Measurements from ENCODE around the gene TNFRSF1B.

The TNFRSF1B gene

DNA sequence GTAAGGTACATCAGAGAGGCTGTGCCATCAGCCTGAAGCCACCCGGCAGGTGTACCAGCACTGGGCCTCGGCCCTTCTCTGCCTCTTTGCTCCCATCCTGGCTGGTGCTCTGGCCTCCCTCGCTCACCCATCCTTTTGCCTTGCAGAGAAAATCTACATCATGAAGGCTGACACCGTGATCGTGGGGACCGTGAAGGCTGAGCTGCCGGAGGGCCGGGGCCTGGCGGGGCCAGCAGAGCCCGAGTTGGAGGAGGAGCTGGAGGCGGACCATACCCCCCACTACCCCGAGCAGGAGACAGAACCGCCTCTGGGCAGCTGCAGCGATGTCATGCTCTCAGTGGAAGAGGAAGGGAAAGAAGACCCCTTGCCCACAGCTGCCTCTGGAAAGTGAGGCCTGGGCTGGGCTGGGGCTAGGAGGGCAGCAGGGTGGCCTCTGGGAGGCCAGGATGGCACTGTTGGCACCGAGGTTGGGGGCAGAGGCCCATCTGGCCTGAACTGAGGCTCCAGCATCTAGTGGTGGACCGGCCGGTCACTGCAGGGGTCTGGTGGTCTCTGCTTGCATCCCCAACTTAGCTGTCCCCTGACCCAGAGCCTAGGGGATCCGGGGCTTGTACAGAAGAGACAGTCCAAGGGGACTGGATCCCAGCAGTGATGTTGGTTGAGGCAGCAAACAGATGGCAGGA is 24.5 kb upstream of the TNFRSF1B start:
- no peak for DNase-seq

DNA sequence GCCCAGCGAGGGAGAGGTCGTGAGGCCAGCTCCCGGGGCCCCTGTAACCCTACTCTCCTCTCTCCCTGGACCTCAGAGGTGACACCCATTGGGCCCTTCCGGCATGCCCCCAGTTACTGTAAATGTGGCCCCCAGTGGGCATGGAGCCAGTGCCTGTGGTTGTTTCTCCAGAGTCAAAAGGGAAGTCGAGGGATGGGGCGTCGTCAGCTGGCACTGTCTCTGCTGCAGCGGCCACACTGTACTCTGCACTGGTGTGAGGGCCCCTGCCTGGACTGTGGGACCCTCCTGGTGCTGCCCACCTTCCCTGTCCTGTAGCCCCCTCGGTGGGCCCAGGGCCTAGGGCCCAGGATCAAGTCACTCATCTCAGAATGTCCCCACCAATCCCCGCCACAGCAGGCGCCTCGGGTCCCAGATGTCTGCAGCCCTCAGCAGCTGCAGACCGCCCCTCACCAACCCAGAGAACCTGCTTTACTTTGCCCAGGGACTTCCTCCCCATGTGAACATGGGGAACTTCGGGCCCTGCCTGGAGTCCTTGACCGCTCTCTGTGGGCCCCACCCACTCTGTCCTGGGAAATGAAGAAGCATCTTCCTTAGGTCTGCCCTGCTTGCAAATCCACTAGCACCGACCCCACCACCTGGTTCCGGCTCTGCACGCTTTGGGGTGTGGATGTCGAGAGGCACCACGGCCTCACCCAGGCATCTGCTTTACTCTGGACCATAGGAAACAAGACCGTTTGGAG is 23.7 kb upstream of the TNFRSF1B start:
- DNase-seq: peak; percentile 60

DNA sequence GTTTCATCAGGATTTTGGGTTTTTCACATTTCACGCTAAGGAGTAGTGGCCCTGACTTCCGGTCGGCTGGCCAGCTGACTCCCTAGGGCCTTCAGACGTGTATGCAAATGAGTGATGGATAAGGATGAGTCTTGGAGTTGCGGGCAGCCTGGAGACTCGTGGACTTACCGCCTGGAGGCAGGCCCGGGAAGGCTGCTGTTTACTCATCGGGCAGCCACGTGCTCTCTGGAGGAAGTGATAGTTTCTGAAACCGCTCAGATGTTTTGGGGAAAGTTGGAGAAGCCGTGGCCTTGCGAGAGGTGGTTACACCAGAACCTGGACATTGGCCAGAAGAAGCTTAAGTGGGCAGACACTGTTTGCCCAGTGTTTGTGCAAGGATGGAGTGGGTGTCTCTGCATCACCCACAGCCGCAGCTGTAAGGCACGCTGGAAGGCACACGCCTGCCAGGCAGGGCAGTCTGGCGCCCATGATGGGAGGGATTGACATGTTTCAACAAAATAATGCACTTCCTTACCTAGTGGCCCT is 23.1 kb upstream of the TNFRSF1B start:
- peak; percentile 100 for DNase-seq

DNA sequence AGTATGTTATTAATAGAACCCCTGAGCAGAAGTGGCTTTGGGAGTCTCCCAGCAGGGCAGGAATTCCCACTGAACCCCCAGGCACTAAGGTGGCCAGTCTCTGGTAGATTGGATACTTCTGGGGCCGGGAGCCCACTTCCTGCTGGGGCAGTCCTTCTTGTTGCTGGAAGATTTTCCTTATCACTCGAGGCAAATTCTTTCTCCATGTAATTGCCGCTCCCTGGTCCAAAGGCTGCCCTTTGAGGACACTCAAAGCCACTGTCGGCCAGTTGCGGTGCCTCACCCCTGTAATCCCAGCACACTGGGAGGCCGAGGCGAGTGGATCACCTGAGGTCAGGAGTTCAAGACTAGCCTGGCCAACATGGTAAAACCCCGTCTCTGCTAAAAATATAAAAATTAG is 22.6 kb upstream of the TNFRSF1B start:
- no peak for DNase-seq

DNA sequence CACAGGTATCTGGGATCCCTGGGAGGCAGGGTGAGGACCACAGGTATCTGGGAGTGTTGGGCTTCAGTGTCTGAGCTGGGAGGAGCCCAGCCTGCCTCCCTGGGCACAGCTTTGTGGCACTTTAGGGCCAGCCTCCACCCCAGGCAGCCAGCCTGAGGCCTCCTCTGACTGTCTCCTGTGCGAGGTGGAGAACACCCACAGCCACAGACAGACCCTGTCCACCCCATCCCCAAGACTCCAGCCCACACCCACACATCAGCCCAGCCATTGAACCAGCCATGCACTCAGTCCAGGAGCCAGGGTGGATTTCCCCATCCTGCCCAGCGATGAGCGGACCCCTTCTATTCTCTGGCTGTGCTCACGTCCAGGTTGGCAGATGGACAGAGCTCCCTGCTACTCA is 21.8 kb upstream of the TNFRSF1B start:
- DNase-seq: no peak

DNA sequence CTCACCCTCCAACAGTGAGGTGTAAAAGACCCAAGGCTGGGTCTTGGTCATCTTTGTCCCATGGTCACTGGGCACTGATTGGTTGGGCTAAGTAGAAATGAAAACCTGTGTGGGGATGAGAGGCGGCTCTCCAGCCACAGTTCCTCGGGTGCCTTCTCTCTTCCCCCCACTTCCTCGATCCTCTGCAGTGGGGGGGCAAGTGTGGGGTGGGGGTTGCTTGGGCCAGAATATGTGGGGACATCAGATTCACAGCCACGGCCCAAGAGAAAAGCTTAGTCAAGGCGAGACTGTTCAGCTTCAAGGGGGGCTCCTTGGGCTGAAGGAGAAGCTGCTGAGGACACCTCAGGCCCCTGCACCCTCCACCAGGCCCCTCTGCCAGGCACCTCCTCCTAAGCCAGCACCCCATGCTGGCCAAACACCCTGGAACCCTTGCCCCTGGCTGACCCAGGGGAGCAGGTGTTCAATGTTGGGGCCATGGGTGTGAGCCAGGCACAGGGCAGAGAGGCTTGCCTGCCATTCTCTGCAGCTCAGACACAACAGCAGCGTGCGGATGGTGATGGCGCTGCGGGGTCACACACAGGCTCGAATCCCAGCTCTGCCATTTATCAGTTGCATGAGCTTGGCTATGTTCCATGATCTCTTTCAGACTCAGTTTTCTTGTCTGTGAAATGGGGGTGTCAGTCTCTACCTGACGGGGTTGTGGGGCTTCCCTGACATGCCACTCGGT is 21.0 kb upstream of the TNFRSF1B start:
- no peak for DNase-seq

DNA sequence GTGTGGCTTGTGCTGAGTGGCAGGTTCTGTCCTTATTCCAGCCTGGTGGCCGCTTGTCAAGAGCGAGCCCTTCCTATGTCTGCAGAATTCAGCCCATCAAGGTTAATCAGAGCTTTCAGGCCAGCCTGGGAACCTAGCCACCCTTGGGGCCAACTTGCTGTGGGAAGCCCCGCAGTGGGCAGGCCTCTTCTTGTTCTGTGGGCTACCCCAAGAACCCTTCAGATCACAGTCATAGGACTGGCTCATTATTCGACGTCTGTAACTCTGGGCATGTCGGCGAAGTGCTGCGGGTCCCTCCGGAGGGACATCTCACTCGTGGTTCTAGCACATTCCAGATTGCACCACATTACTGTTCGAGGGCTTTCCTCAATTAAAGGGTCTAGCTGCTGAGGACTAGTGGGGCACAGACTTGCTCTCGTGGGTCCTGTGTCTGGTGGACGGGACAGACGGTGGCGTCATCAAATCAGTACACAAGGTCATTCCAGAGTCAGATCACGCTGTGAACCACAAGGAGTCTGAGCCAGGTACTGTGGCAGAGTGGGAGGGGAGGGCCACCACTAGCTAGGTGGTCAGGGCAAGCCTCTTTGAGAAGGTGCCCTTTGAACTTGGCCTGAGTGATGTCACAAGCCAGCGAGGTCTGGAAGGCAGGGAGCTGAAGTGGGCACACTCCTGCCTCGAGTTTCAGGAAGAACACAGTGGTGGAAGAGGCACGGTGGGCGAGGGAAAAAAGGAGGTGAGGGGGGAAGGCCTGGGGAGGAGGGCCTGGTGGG is 20.3 kb upstream of the TNFRSF1B start:
- DNase-seq: no peak

DNA sequence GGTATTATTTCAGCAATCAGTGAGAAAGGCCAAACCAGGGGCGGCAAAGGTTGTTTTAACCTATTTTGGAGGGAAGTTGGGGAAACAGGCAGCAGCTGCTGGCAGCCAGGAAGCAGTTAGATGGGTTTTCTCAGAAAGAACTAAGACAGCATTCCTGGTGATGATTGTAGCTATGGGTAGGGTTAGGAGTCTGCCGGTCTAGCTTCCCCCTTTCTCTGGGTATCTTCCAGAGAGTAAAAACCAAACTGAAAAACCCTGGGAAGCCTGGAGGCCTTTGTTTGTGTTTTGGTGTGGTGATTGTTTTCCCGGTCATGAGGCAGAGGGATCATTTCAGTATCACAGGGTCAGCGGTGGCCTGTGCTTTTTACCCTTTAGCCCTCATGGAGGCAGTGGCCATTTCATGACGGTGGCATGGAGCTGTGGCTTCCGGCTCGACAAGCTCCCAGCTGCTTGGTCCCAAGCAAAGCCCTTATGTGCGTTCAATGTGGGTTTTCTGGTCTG is 19.5 kb upstream of the TNFRSF1B start:
- DNase-seq: peak; percentile 85

DNA sequence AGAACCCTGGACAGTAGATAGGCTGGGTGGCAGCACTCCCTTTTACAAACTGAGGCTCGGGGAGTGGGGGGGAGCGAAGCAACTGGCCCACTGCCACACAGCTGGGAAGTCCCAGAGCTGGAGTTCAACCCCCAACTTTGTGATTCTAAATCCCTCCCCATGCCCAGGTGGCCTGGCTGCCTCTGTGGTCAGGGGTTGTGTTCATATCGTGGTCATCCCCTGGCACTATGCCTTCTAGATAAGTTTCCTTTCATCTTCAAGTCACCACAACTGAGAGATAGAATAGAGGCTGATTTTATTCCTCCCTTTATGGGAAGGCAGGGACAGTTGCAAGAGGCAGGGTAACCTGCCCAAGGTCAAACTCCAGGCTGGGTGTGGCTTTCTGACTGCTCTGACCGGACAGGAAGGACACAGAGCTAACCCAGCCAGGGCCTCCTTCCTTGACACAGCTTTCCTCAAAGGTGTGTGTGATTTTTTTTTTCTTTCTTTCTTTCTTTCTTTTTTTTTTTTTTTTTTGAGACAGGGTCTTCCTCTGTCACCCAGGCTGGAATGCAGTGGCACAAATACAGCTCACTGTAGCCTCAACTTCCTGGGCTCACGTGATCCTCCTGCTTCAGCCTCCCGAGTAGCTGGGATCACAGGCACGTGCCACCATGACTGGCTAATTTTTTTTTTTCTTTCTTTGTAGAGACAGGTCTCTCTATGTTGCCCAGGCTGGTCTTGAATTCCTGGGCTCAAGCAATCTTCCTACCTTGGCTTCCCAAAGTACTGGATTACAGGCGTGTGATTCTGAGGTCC is 18.4 kb upstream of the TNFRSF1B start:
- peak; percentile 63 for DNase-seq

DNA sequence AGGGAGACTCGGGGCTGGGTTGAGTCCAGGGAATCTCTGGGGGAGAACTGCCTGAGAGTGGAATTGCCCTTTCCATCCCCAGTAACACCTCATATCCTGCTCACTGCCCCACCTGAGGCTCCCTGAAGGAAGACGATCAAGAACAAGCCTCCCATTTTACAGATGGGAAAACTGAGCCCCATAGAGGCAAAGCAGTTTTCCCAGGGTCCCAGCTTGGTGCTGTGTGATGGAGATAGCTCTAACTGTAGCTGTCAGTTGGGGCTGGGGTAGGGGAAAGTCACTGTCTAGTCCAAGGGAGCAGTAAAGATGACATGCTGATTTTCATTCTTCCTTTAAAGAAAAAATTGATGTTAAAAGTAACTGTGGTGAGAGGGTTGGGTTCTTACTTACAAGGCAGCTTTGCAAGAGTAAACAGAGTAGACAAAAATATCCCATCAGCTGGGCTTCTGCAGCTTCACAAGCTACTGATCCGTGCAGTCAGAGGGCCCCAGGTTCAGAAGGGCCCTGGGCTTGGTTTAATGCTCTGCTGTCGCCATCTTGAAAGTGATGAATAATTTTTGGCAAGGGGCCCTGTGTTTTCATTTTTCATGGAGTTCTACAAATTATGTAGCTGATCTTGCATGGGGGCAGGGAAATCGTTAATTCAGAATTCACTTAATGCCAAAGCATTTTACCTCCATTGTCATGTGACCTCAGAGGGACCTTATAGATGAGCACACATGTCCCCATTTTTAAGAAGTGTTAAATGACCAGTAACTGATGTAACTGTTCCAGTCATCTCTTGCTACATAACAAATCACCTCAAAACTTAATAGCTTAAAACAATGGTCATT is 17.6 kb upstream of the TNFRSF1B start:
- no peak for DNase-seq

DNA sequence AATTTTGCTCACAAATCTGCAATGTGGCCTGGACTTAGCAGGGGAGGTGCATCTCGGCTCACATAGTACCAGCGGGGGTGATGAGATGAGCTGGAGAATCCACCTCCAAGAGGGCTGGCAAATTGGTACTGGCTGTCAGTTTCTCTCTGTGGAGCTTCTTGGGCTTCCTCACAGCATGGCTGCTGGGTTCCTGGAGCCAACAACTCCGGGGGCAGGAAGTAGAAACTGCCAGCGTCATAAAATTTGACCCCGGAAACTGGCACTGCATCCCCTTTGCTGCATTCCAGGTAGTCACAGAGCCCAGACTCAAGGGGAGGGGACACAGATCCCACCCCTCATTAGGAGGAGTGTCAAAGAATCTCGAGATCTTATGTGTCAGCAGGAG is 17.0 kb upstream of the TNFRSF1B start:
- no peak for DNase-seq

DNA sequence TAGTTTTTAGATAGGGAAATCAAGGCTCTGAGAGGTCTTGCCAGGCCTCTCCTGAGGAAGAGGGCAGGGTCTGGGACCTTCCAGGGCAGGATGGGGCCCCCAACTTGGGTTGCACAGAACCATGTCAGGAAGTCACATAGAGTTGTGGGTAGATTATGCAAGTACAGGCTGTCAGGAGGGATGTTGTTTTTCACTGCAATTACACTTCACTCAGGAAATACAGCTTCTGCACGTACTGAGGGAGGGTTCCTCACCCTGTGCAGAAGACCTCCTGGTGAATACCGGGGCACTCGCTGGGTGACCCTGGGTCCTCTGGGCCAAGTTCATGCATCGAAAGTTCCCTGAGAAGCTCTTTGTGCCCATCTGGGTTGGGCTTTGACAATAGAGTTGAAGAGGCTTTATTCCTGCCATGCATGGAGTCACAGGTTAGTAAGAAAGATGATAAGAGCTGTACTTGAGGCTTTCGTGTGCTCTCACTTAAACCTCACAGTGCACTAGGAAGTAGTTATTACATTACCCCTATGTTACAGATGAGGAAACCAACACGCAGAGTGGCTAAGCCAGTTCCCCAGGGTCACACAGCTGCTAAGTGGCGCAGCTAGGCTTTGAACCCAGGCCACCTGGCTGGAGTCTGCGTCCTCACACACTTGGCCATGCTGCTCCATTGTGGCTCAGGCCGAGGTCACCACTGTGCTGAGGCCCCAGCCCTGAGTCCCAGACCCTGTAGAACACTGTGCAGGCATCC is 16.2 kb upstream of the TNFRSF1B start:
- peak; percentile 84 for DNase-seq

DNA sequence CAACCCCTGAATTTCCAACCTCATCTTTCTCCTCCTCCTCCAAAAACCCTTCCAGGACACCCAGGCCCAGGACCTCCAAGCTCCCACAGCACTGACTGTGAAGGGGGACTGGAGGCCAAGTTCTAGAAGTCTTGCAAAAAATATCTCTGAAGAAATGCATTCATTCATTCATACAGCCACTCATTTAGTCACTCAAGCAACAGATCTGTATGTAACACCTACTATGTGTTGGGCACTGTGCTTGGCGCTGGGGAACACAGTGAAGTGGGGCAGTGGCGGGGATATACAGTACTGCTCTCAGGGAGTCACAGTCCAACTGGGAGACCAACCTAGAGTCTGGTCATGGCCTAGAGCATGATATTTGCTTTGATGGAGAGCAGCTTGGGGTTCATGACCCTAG is 15.3 kb upstream of the TNFRSF1B start:
- no peak for DNase-seq

DNA sequence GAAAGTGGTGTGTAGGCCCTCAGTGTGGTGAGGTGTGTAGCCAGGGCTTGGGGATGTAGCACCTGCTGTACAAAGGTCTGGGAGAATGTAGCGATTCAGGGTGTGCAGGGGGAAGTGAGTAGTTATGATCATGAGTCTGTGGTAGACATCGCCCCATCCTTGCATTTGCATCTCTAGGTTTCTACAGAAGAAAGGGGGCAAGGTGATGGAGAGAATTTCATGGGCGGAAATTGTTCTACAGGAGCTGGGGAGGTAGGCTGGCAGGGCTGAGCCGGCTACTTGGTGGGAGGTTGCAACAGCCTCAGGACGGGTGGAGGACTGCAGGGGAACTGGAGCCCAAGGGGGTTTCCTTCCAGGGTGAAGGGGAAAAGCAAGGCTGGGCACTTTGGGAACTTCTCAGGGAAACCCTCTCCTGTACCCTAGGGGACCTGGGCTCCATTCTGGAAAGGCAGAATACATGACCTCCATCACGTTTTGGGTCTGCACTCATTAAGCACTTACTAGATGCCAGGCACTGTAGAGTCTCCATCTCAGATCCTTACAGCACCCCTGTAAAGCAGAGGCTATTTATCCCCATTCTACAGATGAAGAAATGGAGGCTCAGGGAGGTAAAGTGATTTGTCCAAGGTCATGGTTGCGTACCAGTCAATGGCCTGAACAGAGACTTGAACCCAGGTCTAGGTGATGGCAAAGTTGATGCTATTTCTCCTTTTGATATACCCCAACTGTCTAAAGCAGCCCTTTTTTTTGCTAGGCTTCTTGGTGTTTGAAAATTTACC is 14.5 kb upstream of the TNFRSF1B start:
- DNase-seq: peak; percentile 79

DNA sequence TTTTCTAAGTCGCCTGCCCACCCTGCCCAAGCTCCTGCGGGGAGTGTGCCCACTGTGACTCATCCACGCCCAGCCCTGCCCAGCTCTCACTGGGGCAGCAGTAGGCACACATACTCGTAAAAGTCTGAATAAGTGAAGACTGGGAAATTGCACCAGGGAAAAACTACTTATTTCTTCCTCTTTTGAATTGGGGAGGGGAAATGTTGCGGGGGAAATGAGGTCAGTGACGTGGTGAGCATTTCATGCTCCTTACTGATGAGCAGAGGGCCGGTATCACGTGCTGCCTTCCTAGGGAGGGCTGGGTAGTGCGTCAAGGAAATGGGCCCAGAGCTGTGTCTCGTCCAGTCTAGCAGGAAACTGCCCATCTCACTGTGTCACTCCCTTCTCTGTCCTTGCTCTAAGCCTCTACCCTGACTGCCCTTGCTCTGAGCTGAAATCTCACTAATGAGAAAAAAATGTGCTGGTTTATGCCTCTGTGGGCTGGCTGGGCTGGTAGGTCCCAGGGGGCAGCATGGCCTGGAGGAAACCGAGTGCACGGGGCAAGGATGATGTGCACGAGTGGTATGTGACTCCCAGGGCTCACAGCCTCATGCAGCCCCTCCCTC is 13.5 kb upstream of the TNFRSF1B start:
- DNase-seq: peak; percentile 98

DNA sequence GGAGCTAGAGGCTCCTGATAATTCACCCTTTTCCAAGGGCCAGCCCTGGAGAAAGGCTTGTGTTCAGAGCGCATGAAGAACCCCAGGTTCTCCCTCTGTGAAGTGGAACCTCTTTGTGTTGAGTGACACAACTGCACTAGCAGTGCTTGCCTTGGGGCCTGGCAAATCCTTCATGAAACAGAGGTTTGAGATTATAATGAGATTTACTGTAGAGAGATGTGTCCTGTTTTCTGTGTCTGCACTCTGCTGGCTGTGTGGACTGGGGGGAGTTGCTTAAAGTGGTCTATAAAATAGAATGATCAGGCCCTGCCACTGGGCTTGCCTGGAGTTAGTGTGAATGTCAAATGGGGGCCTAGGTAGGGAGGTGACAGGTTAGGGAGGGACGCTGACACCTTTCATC is 11.5 kb upstream of the TNFRSF1B start:
- DNase-seq: no peak

DNA sequence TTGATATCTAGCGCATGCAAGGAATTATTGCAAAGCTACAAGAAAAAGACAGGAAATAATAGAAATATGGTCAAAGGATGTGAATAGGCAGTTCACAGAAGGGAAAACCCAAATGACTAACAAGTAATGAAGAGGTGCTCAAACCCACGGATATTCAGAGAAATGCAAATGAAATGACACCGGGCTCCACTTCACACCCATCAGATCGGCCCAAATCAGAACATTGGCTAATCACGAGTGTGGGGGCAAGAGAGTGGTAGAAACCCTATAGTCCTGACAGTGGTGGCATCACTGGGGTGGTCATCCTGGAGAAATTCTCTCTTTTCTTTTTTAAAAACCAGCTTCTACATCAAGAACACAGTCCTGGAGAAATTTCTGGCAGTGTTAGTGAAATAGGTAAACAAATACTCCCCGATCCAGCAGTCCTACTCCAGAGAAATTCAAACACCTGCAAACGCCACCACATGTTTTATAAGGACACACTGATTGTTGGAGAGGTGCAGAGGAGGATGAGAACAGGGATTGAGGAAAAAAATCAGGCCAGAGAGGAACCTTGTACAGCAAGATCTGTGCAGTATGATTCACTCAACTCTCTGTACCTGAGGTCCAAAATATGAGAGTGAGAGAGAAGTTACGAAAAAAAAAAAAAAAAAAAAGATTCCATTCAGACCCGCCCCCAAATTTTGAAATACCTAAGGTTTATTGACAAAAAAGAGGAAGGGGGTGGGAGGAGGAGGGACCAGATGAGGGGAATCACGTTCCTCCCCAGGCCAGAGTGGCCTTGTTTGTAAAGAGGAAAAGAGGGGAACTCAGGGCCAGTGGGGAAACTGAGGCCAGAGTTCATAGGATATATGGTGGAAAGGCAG is 9.2 kb upstream of the TNFRSF1B start:
- peak; percentile 97 for DNase-seq

Data from suppressor macrophage treated with lipopolysaccharide for 4 hours (primary cell).